ENCODE data around the gene HLF.

DNA sequence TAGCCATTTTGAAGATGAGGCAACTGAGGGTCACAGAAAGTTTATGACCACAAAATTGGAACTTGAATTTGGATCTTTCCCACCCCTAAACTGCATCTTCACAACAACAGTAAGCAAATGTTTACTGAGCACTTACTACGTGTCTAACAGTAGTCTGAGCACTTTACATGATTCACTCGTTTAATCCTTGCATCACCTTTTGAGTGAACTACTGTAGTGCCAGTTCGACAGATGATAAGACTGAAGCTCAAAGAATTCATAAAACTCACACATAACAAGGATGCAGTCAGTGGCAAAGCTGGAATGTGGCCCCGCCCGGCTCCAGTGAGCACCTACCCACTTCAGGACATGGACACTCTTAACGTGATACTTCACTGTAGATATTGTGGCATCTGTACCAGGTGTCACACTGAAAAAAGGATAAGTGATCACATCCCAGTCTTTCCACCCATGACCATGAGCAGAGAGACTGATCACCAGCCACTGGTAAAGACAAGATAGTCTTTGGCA is 36.0 kb upstream of the HLF start:
- TF ChIP-seq EZH2 (IDR thresholded peaks at IDR 0.05; ENCODE audit: insufficient read depth, poor library complexity, severe bottlenecking) (no peak), EZH2phosphoT487 (IDR thresholded peaks at IDR 0.05; ENCODE audit: insufficient read depth, low read depth) (no peak)

Data from GM23248 (cell line).